Measurements from ENCODE around the gene VAMP5. TPM values are rescaled to one million over a fixed set of nuclear protein-coding genes. Genes with fewer than 3 reads are reported as not detected.
"Not testable (repeated sequence)": the region's sequence is repeated elsewhere in the genome, so short reads cannot be mapped to it uniquely, and the experiment has no call there.

Gene VAMP5
- total RNA-seq, 1 experiment from 2014 or later: not detected

DNA sequence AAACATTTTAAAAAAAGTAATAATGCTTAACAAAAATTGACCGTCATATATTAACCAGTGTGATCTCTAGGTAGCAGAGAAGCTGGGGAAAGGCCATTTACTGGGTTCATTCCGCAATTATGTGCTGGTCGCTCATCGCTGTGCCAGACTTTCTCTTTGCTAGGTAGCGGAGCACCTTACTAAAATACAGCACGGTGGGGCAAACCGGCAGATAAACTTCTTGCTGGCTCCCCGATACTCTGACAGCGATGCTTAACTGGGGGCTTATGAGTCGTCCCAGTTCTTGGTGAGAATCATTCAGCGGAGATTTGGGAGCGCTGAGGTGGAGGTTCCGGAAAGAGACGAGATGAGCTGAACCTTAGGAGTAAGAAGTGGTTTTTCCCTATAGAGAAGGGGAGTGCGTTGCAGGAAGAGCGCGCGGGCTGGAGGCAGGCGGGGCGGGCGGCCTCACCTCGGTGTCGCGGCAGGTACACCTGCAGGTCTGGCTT, 27.0 kb downstream of the VAMP5 start:
- Histone ChIP-seq H3K36me3 (no peaks in the 10 kb centered on the region; the same call in 1 of the 2 replicates), H3K9me3 (replicated peaks) (no peaks in the 10 kb centered on the region), H3K4me1 (peaks cover 6% of the 10 kb centered on the region; the same call in 1 of the 2 replicates), H3K27ac (peak overlapping the region; percentile 71; the same call in 1 of the 2 replicates), H3K27me3 (no peaks in the 10 kb centered on the region), H3K4me3 (peak overlapping the region; percentile 83)
- DNase-seq: no peak

DNA sequence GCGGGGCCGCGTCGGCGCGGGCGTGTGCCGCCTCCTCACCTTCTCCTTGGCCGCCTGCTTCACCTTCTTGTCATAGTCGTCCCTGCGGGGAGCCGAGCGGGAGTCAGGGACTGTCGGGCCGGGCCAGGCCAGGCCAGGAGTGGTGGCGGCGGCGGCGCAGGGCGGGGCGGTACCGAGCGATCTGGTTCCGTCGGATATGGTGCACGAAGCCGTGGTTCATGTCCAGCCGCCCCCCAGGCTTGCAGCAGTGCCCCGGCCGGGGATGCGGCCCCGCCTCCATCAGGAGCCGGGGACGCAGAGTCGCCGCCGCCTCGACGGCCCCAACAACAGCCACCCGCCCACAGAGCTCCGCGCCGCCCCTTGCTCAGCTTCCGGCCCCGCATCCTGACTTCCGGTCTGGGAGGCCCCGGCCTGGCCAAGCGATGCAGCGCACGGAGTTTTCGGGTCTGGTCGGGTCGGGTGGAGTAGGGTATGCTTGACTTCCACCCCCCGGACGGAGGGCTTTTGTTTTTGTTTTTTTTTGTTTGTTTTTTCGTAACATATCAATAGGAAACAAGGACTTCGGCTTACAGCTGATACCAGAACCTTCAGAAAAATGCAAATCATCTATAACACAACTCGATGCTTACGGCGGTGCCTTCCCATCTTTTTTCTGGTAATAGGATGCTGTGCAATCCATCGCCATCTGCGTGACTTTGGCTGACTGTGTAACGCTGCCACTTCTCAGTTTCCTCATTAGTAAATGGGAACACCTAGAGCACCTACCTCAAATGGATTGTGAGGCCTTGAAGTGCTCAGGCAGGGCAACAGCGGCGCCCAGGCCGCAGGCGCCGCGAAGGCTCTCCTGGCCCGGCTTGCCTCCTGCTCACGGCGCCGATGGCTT, 27.7 kb downstream of the VAMP5 start, which contains the start of gene C2orf68:
TSS of gene C2orf68 (minus strand) at position 362 of the 883 bp plus-strand sequence. CDS start at position 280, 82 bp downstream.
- Histone ChIP-seq H3K4me3 (peak within 1 kb of the TSS; percentile 83), H3K27me3 (no peaks in the 10 kb centered on the region), H3K36me3 (no peaks in the 10 kb centered on the region; the same call in 1 of the 2 replicates), H3K9me3 (replicated peaks) (no peaks in the 10 kb centered on the region), H3K4me1 (peaks cover 6% of the 10 kb centered on the region; the same call in 1 of the 2 replicates), H3K27ac (peak within 1 kb of the TSS; percentile 71)
- peak; percentile 96 for DNase-seq

DNA sequence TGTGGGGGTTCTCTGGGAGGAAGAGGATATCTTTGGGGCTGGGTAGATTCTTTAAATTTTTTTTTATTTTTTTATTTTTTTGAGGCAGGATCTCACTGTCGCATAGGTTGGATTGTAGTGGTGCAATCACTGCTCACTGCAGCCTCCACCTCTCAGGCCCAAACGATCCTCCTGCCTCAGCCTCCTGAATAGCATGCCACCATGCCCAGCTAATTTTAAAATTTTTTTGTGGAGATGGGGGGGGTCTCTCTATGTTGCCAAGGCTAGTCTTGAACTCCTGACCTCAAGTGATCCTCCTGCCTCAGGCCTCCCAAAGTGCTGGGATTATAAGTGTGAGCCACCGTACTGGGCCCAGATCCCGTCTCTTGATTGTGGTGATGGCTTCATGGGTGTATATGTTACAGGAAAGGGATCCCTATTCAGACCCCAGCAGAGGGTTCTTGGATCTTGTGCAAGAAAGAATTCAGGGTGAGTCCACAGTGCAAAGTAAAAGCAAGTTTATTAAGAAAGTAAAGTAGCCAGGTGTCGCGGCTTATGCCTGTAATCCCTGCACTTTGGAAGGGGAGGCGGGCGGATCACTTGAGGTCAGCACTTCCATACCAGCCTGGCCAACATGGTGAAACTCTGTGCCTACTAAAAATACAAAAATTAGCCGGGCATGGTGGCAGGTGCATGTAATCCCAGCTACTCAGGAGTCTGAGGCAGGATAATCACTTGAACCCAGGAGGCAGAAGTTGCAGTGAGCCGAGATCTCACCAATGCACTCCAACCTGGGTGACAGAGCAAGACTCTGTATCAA, 29.7 kb downstream of the VAMP5 start:
- Histone ChIP-seq H3K36me3 (peaks cover 12% of the 10 kb centered on the region), H3K4me1 (peaks cover 9% of the 10 kb centered on the region; the same call in 1 of the 2 replicates), H3K27me3 (no peaks in the 10 kb centered on the region), H3K4me3 (no peak overlapping the region), H3K9me3 (replicated peaks) (no peaks in the 10 kb centered on the region), H3K27ac (no peak overlapping the region)
- no peak for DNase-seq

DNA sequence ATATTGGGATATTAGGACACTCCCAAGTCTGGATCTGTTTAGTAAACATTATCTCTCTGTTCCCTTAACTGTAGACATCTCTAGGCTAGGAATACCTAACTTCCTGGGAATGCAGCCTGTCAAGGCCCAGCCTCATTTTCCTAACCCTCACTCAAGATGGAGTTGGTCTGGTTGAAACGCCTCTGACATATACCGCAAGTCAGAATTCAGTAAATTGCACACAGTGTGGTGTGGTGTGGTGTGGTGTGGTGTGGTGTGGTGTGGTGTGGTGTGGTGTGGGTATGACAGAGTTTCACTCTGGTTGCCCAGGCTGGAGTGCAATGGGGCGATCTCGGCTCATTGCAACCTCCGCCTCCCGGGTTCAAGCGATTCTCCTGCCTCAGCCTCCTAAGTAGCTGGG, 30.5 kb downstream of the VAMP5 start:
- not testable (repeated sequence) for H3K4me1 ChIP-seq; H3K4me3 ChIP-seq; H3K27me3 ChIP-seq; H3K27ac ChIP-seq; DNase-seq; H3K9me3 ChIP-seq (replicated peaks)
- peaks cover 20% of the 10 kb centered on the region for H3K36me3 ChIP-seq

DNA sequence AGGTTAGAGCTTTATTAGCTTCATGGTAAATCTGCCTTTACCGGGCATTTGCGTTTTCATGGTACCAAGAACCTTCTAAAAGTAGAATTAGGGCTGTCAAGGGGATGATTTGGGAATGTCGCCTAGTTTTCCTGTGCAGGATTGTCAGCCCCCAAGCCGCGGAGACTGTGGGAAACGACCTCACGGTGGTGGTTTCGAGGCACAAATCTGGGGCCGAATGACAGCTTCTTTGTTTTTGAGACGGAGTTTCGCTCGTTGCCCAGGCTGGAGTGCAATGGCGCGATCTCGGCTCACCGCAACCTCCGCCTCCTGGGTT, 31.1 kb downstream of the VAMP5 start:
- no peak for DNase-seq
- no peak overlapping the region for H3K27ac ChIP-seq
- no peaks in the 10 kb centered on the region for H3K27me3 ChIP-seq
- H3K4me3 ChIP-seq: no peak overlapping the region; the same call in 1 of the 2 replicates
- peaks cover 24% of the 10 kb centered on the region for H3K36me3 ChIP-seq
- no peaks in the 10 kb centered on the region for H3K9me3 ChIP-seq (replicated peaks)
- peaks cover 9% of the 10 kb centered on the region; the same call in 1 of the 2 replicates for H3K4me1 ChIP-seq

DNA sequence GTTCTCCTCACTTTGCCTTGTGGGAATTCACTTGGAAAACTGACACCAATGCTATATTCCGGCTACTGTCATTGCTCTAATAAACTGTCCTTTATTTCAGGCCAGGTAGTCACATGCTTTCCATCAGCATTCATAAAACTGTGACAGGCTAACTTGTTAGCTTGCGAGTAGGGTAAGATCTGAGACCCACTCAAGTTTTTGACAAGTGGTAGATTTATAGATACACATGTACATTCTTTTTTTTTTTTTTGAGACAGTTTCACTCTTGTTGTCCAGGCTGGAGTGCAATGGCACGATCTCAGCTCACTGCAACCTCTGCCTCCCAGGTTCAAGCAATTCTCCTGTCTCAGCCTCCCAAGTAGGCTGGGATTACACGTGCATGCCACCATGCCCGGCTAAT, 33.5 kb downstream of the VAMP5 start:
- peaks cover 45% of the 10 kb centered on the region for H3K36me3 ChIP-seq
- H3K27ac ChIP-seq; DNase-seq; H3K4me1 ChIP-seq; H3K27me3 ChIP-seq; H3K9me3 ChIP-seq (replicated peaks); H3K4me3 ChIP-seq: not testable (repeated sequence)

DNA sequence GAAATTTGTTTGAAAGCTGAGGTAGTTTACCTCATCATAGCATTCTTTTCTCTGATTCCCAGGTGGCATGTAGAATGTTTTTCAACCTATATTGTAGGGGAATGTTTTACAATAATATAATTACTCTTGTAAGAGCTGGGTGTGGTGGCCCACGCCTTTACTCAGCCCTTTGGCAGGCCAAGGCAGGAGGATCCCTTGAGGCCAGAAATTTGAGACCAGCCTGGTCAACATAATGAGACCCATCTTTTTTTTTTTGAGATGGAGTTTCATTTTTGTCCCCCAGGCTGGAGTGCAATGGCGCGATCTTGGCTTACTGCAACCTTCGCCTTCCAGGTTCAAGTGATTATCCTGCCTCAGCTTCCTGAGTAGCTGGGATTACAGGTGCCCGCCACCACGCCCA, 35.4 kb downstream of the VAMP5 start:
- Histone ChIP-seq H3K4me3 (no peak overlapping the region), H3K9me3 (replicated peaks) (no peaks in the 10 kb centered on the region), H3K27me3 (no peaks in the 10 kb centered on the region), H3K4me1 (peaks cover 5% of the 10 kb centered on the region; the same call in 1 of the 2 replicates), H3K36me3 (peaks cover 62% of the 10 kb centered on the region), H3K27ac (no peak overlapping the region)
- DNase-seq: no peak

DNA sequence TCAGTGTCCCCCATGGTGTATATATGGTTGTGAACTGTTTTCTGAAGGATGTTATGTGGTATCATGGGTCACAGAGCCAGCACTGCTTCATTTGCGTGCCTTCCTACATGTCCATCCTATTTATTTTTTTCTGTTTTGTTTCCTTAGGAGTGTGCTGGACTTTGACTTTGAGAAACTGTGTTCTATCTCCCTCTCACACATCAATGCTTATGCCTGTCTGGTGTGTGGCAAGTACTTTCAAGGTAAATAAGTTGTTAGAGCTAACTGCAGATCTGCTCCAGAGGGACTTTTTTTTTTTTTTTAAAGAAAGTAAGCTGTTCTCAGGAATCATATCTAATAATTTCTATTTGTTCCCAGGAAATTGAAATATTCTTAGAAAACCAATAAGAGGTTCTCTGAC, 37.1 kb downstream of the VAMP5 start:
- H3K4me1 ChIP-seq: peaks cover 5% of the 10 kb centered on the region; the same call in 1 of the 2 replicates
- H3K27me3 ChIP-seq: no peaks in the 10 kb centered on the region

DNA sequence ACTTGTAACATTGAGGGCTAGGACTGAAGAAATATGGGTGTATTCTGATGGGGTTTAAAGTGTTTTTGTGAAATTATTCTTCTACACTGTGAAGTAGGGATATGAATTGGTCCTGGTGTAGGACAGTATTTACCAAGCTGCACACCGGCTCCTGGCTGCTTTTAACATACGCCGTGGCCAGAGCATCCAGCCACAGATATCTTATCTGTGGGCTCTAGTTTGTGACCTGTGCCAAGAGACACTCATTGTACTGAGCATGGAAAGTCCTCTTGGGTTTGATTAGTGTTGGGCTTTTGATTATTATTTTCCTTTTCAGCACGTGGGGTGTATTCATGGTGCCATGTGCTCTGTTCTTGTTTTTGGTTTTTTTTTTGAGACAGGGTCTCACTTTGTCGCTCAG, 39.8 kb downstream of the VAMP5 start:
- H3K4me3 ChIP-seq: no peak overlapping the region
- H3K27ac ChIP-seq: no peak overlapping the region
- H3K36me3 ChIP-seq: peaks cover 91% of the 10 kb centered on the region
- no peaks in the 10 kb centered on the region for H3K4me1 ChIP-seq
- H3K9me3 ChIP-seq (replicated peaks): no peaks in the 10 kb centered on the region
- DNase-seq: no peak
- no peaks in the 10 kb centered on the region for H3K27me3 ChIP-seq

More for the DNA sequence above, 37.1 kb downstream of the VAMP5 start:
- Histone ChIP-seq H3K27ac (no peak overlapping the region), H3K4me3 (no peak overlapping the region), H3K36me3 (peaks cover 77% of the 10 kb centered on the region), H3K9me3 (replicated peaks) (no peaks in the 10 kb centered on the region)
- DNase-seq: no peak

DNA sequence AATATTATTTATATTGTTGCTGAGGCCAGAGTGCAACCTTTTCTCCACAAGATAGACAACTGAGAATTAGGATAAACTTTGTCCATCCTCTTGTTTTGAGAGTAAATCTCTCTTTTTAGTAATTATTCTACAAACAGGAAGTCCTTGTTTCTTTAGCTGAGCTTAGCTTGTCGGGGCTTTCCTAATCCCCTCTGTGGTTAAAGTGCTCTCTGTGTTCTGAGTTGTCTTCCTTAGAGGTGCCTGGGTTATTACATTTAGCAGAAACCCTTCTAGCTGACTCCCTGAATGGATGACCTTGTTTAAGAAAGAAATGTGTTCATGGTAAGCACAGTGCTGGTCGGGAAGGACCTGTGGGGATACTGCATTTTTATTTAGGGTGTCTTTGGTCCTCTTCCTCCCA, 44.4 kb downstream of the VAMP5 start:
- no peaks in the 10 kb centered on the region for H3K4me1 ChIP-seq
- H3K4me3 ChIP-seq: no peak overlapping the region
- no peaks in the 10 kb centered on the region for H3K27me3 ChIP-seq
- H3K27ac ChIP-seq: no peak overlapping the region
- no peaks in the 10 kb centered on the region for H3K9me3 ChIP-seq (replicated peaks)
- no peak for DNase-seq
- peaks cover 94% of the 10 kb centered on the region for H3K36me3 ChIP-seq

DNA sequence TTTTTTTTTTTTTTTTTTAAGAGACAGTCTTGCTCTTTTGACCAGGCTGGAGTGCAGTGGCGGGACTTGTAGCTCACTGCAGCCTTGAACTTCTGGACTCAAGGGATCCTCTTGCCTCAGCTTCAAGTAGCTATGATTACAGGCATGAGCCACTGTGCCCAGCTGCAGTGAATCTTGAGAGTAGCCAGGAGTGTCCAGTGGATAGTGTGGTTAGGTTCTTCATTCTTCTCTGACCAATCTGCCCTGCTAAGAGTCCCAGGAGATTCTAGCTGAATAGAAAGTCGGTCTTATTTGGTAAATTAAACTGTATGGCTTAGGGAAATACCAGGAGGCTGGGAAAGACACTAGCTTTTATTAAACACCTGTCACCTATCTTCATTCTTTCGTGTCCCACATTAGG, 47.1 kb downstream of the VAMP5 start:
- no peaks in the 10 kb centered on the region for H3K27me3 ChIP-seq
- H3K4me1 ChIP-seq: no peaks in the 10 kb centered on the region
- no peak overlapping the region for H3K4me3 ChIP-seq
- H3K36me3 ChIP-seq: peaks cover 90% of the 10 kb centered on the region
- no peaks in the 10 kb centered on the region for H3K9me3 ChIP-seq (replicated peaks)
- no peak overlapping the region for H3K27ac ChIP-seq
- no peak for DNase-seq

DNA sequence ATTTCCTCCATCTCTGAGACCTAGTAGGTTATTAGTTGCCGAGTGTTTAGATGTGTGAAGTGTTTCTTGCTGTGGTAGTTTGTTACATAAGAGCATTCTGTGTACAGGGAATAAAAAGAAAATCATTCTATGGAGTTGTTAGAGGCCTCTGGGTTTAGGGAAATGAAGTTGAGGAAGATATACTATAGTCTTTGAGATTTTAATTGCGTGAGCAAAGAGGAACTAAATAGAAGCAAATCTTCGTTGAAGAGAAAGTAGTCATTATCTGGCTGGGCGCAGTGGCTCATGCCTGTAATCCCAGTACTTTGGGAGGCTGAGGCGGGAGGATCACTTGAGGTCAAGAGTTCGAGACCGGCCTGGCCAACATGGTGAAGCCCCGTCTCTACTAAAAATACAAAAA, 50.8 kb downstream of the VAMP5 start:
- Histone ChIP-seq H3K27ac (no peak overlapping the region), H3K4me1 (no peaks in the 10 kb centered on the region), H3K36me3 (peaks cover 89% of the 10 kb centered on the region), H3K9me3 (replicated peaks) (no peaks in the 10 kb centered on the region), H3K4me3 (no peak overlapping the region), H3K27me3 (no peaks in the 10 kb centered on the region)
- DNase-seq: no peak

DNA sequence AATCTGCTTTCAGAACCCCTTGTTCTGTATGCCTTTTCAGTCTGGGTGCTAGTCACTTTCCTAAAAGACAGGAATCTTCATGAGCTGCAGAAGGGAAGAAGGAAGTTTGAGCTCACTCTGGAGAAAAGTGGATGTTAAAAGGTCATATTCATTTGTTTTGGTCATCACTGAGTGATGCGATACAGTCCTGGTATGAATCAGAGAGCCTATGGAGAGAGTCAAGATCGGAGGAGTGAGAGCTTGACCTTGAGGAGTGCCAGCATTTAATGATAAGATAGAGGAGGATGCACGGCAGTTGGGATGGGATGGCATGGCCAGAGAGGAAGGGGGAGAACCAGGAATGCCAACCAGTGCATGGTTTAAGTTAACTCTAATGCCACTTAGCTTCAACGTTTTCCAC, 51.4 kb downstream of the VAMP5 start:
- peaks cover 89% of the 10 kb centered on the region for H3K36me3 ChIP-seq
- no peak overlapping the region for H3K27ac ChIP-seq
- DNase-seq: no peak

DNA sequence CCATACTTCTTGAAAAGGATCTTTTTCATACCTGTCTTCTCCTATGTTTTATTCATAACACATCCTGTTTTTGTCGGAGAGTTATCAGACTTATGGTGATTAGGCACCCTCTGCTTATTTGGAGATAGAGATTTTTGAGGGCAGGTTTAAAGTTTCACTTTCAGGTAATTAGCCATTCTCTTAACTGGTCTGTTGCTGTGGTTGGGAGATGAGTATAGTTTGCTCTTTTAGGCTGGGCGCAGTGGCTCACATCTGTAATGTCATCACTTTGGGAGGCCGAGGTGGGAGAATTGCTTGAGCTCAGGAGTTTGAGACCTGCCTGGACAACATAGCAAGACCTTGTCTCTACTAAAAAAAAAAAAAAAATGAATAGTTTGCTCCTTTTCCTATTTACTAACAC, 58.5 kb downstream of the VAMP5 start:
- Histone ChIP-seq H3K27me3 (no peaks in the 10 kb centered on the region), H3K27ac (no peak overlapping the region), H3K36me3 (peaks cover 94% of the 10 kb centered on the region), H3K4me3 (no peak overlapping the region), H3K9me3 (replicated peaks) (no peaks in the 10 kb centered on the region), H3K4me1 (no peaks in the 10 kb centered on the region)
- DNase-seq: no peak

More for the DNA sequence above, 51.4 kb downstream of the VAMP5 start:
- H3K27me3 ChIP-seq: no peaks in the 10 kb centered on the region
- H3K9me3 ChIP-seq (replicated peaks): no peaks in the 10 kb centered on the region
- H3K4me1 ChIP-seq: no peaks in the 10 kb centered on the region
- H3K4me3 ChIP-seq: no peak overlapping the region

Data from SJCRH30 (cell line).